ENCODE results near the gene ADAMTS13.

GRCh38 chr9:133477992-133478850, 56.1 kb downstream of the ADAMTS13 start:
- no peak for TF ChIP-seq POLR2A (IDR thresholded peaks at IDR 0.05)
- no peak for TF ChIP-seq CTCF (IDR thresholded peaks at IDR 0.05)
- no peak for TF ChIP-seq EP300 (IDR thresholded peaks at IDR 0.05)
- TF ChIP-seq POLR2AphosphoS5 (IDR thresholded peaks at IDR 0.05) = no peak
